Adipocyte (in vitro differentiated cells): ENCODE results near the gene RHOBTB1.

Experiments used
- DNase-seq: peaks from one replicate; pipeline ENCODE4 v3.0.0-alpha.2; 2015; ENCODE audit warnings: low read depth
- H3K27me3 ChIP-seq: replicated peaks from 2 replicates; pipeline ENCODE4 v1.7.0; 2013; ENCODE audit warnings: mild to moderate bottlenecking, low read length, moderate library complexity; ENCODE audit not compliant: control insufficient read depth, insufficient read depth
- H3K36me3 ChIP-seq: 2 replicates; pipeline ENCODE4 v1.7.0; 2013; ENCODE audit warnings: low read length, mild to moderate bottlenecking, moderate library complexity; ENCODE audit not compliant: control insufficient read depth, insufficient read depth, severe bottlenecking
- H3K4me1 ChIP-seq: 2 replicates; pipeline ENCODE4 v1.7.0; 2013; ENCODE audit warnings: mild to moderate bottlenecking, low read length, moderate library complexity; ENCODE audit not compliant: control insufficient read depth, insufficient read depth
- H3K4me3 ChIP-seq: 2 replicates; pipeline ENCODE4 v1.7.0; 2013; ENCODE audit warnings: mild to moderate bottlenecking, low read length, moderate library complexity
- H3K9ac ChIP-seq: 2 replicates; pipeline ENCODE4 v1.7.0; 2013; ENCODE audit warnings: mild to moderate bottlenecking, low read length, moderate library complexity
- H3K9me3 ChIP-seq: 2 replicates; pipeline ENCODE4 v1.7.0; 2013; ENCODE audit warnings: mild to moderate bottlenecking, low read length, moderate library complexity; ENCODE audit not compliant: control insufficient read depth

The RHOBTB1 gene

DNA sequence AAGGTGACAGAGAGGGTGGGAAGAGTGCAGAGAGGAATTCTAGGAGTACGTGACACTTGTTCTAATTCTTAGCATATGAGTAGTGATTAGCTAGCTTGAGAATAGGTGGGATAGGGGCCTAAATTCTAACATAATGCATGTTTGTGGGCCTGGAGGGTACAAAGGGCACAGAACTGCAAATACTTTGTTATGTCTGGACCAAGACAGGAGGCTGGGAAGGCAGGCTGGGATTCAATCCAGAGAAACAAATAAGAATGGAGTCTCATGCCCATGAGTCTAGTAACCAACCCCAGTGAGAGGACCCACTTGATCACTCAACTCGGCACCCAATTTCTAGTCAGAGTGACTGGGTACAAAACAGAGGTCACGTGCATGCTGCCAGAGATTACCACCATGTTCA, 40.9 kb downstream of the RHOBTB1 start:
- peaks cover 6% of the 10 kb centered on the region for H3K4me1 ChIP-seq
- H3K36me3 ChIP-seq = peaks cover 4% of the 10 kb centered on the region
- H3K9me3 ChIP-seq = no peaks in the 10 kb centered on the region
- H3K9ac ChIP-seq = no peak overlapping the region
- H3K4me3 ChIP-seq = no peak overlapping the region
- no peaks in the 10 kb centered on the region for H3K27me3 ChIP-seq
- no peak for DNase-seq

DNA sequence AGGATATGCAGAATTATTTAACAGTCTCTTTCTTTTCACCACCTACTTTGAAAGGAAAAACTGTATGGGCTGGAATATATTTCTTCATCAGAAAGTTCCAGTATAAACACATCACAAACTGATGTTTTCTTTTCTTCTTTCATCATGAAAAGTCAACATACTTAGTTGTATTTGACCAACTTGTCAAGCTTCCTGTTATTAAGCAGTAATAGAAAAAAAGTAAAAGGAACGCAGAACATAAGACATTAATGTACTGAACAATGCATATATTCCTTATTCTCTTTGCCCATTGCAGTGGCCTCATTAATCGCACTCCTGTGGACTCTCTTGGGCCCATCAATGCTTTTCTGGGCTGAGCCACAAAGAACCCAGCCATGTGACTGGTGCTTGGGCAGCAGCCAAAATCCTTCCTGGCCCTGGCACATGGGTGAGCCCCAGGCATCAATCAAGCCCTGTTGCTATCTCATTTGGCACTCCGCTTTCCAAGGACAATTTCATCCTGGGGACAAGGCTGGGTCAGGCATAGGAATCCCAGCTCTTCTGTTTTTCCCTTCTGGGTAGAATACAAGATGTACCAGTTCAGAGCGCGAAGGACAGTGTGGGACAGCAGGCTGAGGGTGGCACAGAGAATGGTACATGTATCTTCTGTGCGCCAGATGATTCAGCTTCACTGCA, 42.3 kb downstream of the RHOBTB1 start:
- H3K4me1 ChIP-seq = peaks cover 4% of the 10 kb centered on the region
- no peak for DNase-seq
- H3K36me3 ChIP-seq = peaks cover 4% of the 10 kb centered on the region
- no peaks in the 10 kb centered on the region for H3K27me3 ChIP-seq
- H3K9ac ChIP-seq = no peak overlapping the region
- no peak overlapping the region for H3K4me3 ChIP-seq
- H3K9me3 ChIP-seq = no peaks in the 10 kb centered on the region

DNA sequence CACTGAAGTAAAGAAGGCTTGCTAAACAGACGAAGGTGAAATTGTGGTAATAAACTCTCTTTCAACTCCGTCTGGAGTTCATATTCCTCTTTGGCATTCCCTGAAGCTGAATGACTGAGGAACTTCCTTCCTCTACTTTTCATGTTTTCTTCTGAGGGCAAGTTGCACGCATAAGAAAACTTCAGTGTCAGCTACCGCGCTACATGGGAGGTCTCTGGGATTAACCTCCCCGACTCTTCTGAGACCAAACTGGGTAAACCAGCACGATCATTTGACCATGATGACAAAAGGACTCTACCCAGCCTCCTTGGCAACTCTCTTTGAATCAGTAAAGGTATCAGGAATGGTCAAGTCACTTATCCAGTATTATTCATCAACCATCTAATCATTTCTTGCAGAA, 44.7 kb downstream of the RHOBTB1 start:
- Histone ChIP-seq H3K9ac (no peak overlapping the region), H3K9me3 (no peaks in the 10 kb centered on the region), H3K4me1 (peaks cover 15% of the 10 kb centered on the region), H3K36me3 (peaks cover 4% of the 10 kb centered on the region), H3K27me3 (no peaks in the 10 kb centered on the region), H3K4me3 (no peak overlapping the region)
- DNase-seq = no peak

DNA sequence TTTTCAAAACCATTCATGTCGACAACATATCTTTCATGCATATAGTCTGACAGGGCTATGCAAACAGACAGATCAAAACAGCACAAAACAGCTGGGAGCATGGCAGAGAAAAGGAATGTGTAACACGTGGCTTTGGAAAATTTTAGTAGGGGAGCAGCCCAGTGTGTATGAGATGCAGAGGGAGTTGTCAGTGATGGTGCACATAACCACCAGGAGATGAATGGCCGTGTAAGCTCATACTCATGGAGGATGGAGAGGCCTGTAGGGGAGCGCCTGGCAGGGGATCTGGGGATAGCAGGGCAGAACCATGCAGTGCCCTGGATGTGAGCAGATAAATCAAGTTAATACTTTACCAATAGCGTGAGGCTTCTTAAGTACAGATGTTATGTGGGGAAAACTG, 45.7 kb downstream of the RHOBTB1 start:
- no peak overlapping the region for H3K4me3 ChIP-seq
- H3K36me3 ChIP-seq = peaks cover 4% of the 10 kb centered on the region
- H3K27me3 ChIP-seq = no peaks in the 10 kb centered on the region
- no peak for DNase-seq
- H3K9ac ChIP-seq = no peak overlapping the region
- no peaks in the 10 kb centered on the region for H3K9me3 ChIP-seq
- peaks cover 15% of the 10 kb centered on the region for H3K4me1 ChIP-seq

- peaks cover 15% of the 10 kb centered on the region for H3K4me1 ChIP-seq
Measured at GRCh38 chr10:60896810-60897209, 47.2 kb downstream of the RHOBTB1 start.

DNA sequence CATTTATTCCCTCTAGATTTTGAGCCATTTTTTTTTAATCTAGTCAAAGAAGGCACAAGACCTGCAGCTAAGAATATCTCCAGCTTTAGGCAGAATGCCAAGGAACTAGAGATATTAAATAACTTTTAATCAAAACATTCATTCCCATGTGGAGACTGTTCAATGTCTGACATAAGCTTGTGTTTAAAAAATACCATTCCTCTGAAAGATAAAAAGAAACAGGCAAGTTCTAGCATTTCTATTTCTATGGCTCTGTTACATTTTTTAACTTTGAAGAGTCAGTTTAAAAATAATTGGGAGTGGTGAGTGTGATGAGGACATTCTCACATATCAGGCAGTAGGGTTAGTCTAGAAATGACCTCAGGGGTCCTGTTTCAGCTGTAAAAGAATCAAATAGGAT, 48.0 kb downstream of the RHOBTB1 start:
- peaks cover 10% of the 10 kb centered on the region for H3K36me3 ChIP-seq
- peaks cover 15% of the 10 kb centered on the region for H3K4me1 ChIP-seq
- no peaks in the 10 kb centered on the region for H3K27me3 ChIP-seq
- peak; percentile 59 for DNase-seq
- H3K9me3 ChIP-seq = no peaks in the 10 kb centered on the region
- H3K9ac ChIP-seq = peak overlapping the region; percentile 9
- H3K4me3 ChIP-seq = no peak overlapping the region

More at GRCh38 chr10:60896810-60897209, 47.2 kb downstream of the RHOBTB1 start:
- Histone ChIP-seq H3K9ac (no peak overlapping the region), H3K9me3 (no peaks in the 10 kb centered on the region), H3K4me3 (no peak overlapping the region), H3K36me3 (peaks cover 12% of the 10 kb centered on the region), H3K27me3 (no peaks in the 10 kb centered on the region)
- DNase-seq = peak; percentile 19

DNA sequence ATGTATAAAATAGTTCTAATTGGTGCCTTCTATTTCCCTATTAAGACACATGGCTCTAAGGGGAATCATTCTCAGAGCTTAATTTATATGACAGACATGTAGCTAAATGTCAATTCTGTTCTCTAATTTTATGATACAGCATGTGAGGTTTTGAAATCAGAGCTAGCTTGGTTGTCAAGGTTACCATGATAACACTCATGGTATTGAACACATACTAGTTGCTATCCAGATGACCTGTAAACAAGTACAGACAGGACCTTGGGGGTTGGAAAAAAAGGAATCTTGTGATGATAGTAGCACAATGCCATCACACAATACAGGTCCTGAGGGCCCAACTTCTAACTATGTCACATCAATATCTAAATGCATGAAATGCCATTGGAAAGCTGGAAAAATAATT, 49.2 kb downstream of the RHOBTB1 start:
- H3K4me1 ChIP-seq = peaks cover 15% of the 10 kb centered on the region
- DNase-seq = no peak
- H3K4me3 ChIP-seq = no peak overlapping the region
- H3K36me3 ChIP-seq = peaks cover 10% of the 10 kb centered on the region
- H3K27me3 ChIP-seq = no peaks in the 10 kb centered on the region
- H3K9me3 ChIP-seq = no peaks in the 10 kb centered on the region
- no peak overlapping the region for H3K9ac ChIP-seq

DNA sequence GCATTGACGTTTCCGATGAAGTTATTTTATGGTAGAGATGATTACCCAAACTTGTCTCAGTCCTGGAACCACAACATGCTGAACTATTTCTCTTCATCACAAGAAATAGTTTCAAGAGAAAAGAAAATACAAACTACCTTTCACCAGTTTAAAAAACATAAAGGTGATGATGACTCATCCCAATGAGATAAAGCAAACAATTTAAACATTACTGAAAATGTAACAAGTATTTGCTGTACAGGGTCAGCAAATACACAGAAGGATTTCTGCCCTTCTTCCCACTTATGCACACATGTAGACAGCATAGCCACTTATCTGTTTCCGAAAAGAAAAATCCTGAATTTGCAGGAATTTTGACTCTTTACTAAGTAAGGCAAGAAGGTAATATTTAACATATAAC, 50.8 kb downstream of the RHOBTB1 start:
- no peak overlapping the region for H3K4me3 ChIP-seq
- no peak overlapping the region for H3K9ac ChIP-seq
- no peaks in the 10 kb centered on the region for H3K9me3 ChIP-seq
- peaks cover 15% of the 10 kb centered on the region for H3K4me1 ChIP-seq
- no peak for DNase-seq
- no peaks in the 10 kb centered on the region for H3K27me3 ChIP-seq
- peaks cover 16% of the 10 kb centered on the region for H3K36me3 ChIP-seq

DNA sequence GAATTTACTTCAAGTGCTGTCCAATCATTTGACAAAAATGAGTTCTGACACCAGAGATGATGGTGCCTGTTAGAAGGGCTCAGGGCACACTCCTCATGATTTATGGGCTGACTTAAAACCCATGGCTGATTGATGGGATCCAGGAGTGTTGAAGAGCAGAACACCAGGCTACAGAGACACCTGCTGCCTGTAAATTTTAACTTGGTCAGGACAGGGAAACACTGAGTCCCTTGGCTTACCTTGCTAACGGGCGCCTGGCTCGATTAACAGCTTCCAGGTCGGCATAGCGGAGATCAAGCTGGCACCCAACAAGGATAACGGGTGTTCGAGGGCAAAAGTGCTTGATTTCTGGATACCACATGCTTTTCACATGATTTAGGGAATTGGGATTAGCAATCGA, 51.4 kb downstream of the RHOBTB1 start:
- H3K9me3 ChIP-seq = no peaks in the 10 kb centered on the region
- H3K27me3 ChIP-seq = no peaks in the 10 kb centered on the region
- H3K4me1 ChIP-seq = peaks cover 15% of the 10 kb centered on the region
- H3K36me3 ChIP-seq = peaks cover 22% of the 10 kb centered on the region
- no peak for DNase-seq
- no peak overlapping the region for H3K4me3 ChIP-seq
- H3K9ac ChIP-seq = no peak overlapping the region

- DNase-seq = no peak
- H3K4me1 ChIP-seq = peaks cover 2% of the 10 kb centered on the region
- no peaks in the 10 kb centered on the region for H3K27me3 ChIP-seq
- H3K9ac ChIP-seq = no peak overlapping the region
- H3K4me3 ChIP-seq = no peak overlapping the region
- H3K36me3 ChIP-seq = peaks cover 26% of the 10 kb centered on the region
- H3K9me3 ChIP-seq = no peaks in the 10 kb centered on the region
Measured at GRCh38 chr10:60890811-60891210, 53.2 kb downstream of the RHOBTB1 start.

GRCh38 chr10:60883187-60883586, 60.8 kb downstream of the RHOBTB1 start:
- H3K36me3 ChIP-seq = peaks cover 39% of the 10 kb centered on the region
- peak; percentile 4 for DNase-seq

DNA sequence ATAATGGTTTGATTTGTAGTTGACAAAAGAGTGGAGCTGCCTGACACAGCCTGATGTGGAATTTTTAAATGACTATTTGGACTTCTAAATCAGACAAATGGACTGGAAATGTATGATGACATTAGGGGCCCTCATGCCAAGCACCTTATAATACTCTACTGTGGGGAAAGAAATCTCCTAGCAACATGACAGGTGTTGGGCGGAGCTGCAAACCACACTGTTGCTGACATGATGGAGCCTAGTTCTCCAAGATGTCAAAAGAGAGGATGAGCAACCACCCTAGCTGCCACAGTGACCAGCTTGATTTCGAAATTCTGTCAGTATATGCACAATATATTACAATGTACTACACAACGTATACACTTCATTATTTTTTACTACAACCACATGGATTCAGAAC, 65.8 kb downstream of the RHOBTB1 start:
- Histone ChIP-seq H3K9me3 (no peaks in the 10 kb centered on the region), H3K4me1 (no peaks in the 10 kb centered on the region), H3K9ac (no peak overlapping the region), H3K27me3 (no peaks in the 10 kb centered on the region), H3K36me3 (peaks cover 27% of the 10 kb centered on the region), H3K4me3 (no peak overlapping the region)
- DNase-seq = no peak

More at GRCh38 chr10:60883187-60883586, 60.8 kb downstream of the RHOBTB1 start:
- Histone ChIP-seq H3K9me3 (no peaks in the 10 kb centered on the region), H3K4me3 (no peak overlapping the region), H3K27me3 (no peaks in the 10 kb centered on the region), H3K4me1 (no peaks in the 10 kb centered on the region), H3K9ac (no peak overlapping the region)
